Aorta (tissue), 5 donors: ENCODE results near the gene FOCAD. TPM values are rescaled to one million over a fixed set of nuclear protein-coding genes. Genes with fewer than 3 reads are reported as not detected.

Experiments used
- ATAC-seq: fragments of 200-7000 bp; cut with Tn5 transposase; one replicate; pipeline ENCODE4 v1.9.1; 2022; ENCODE audit warnings: moderate library complexity; ENCODE audit not compliant: low FRiP score
- DNase-seq, 2 donors: peaks; one replicate each; pipeline ENCODE4 v3.0.0-alpha.2; 2020
- H3K27ac ChIP-seq, 2 donors: one replicate each; pipeline ENCODE4 v1.5.1; 2013; ENCODE audit warnings: low read length in 2 of 2, mild to moderate bottlenecking in 2 of 2, moderate library complexity in 2 of 2, control low read depth in 1 of 2, inconsistent platforms in 1 of 2, low read depth in 1 of 2
- H3K27me3 ChIP-seq, 2 donors: one replicate each; pipeline ENCODE4 v1.6.1; 2013; ENCODE audit warnings: control low read depth in 1 of 2, low read length in 1 of 2, mild to moderate bottlenecking in 1 of 2, moderate library complexity in 1 of 2; ENCODE audit not compliant: insufficient read depth in 2 of 2, control insufficient read depth in 1 of 2
- H3K36me3 ChIP-seq, 2 donors: one replicate each; pipeline ENCODE4 v1.6.1; 2013; ENCODE audit warnings: control low read depth in 1 of 2, low read length in 1 of 2, mild to moderate bottlenecking in 1 of 2; ENCODE audit not compliant: insufficient read depth in 2 of 2, control insufficient read depth in 1 of 2
- H3K4me1 ChIP-seq, 2 donors: one replicate each; pipeline ENCODE4 v1.6.1; 2013; ENCODE audit warnings: low read length in 2 of 2, control low read depth in 1 of 2, mild to moderate bottlenecking in 1 of 2, moderate library complexity in 1 of 2; ENCODE audit not compliant: insufficient read depth in 2 of 2, control insufficient read depth in 1 of 2
- H3K4me3 ChIP-seq, 2 donors: one replicate each; pipeline ENCODE4 v1.5.1; 2013; ENCODE audit warnings: low read length in 2 of 2, control low read depth in 1 of 2, mild to moderate bottlenecking in 1 of 2
- H3K9me3 ChIP-seq: one replicate; pipeline ENCODE4 v1.6.1; 2013; ENCODE audit warnings: mild to moderate bottlenecking, low read length; ENCODE audit not compliant: control insufficient read depth
- WGBS, 2 donors: extraction: QIAGEN DNeasy Blood & Tissue Kit; methylation state at CpG; one replicate each; pipeline ENCODE4 v1.1.7; 2013; 5-methylcytosine and 5-hydroxymethylcytosine counted together
- intact Hi-C, 2 donors: fragments of 100-400 bp; cut with DNase I; formaldehyde crosslinking; loops; one replicate each; pipeline versions ENCODE4 v1.14.2 to v1.15.0; 2022
- polyA plus RNA-seq, 2 donors: library from polyadenylated mRNA; stranded (reverse); fragments of 200-250 nt; gene quantifications; one replicate each; pipeline ENCODE4 v1.2.3, GENCODE V29; 2013
- total RNA-seq, 2 donors: library from RNA; stranded (reverse); fragmentation: NEBNext Ultra II Directional; extraction: Animal tissue kit (Norgen Biotek cat#: 25700); gene quantifications; one replicate each; pipeline ENCODE4 v1.2.1, GENCODE V29; 2021
- donor health status: healthy with polysubstance abuse.
- donor health status: Bipolar disorder and iron deficiency.
- donor health status: DM: no; HTN: no; CAD: no.
- donor health status: DM: no; HTN: no; CAD: no.
- donor health status: DM: yes; HTN: yes; CAD: no.

FOCAD gene
- total and polyA plus RNA-seq, 4 donors = 7.3 to 30.4 (median 17.2) TPM

- H3K36me3 ChIP-seq = no peaks in the 10 kb centered on the region
- ATAC-seq = no peak
Measured at GRCh38 chr9:20734275-20734674, 50.2 kb downstream of the FOCAD start.

GRCh38 chr9:20740304-20740703, 56.2 kb downstream of the FOCAD start:
- 98 to 100% methylated on average over 1 of the region's 1 CpG for WGBS, 2 donors
- intact Hi-C loops = no loop called here
- H3K36me3 ChIP-seq = peaks cover 0 to 2% of the 10 kb centered on the region in 2 donors
- no peak overlapping the region for H3K27ac ChIP-seq
- ATAC-seq = no peak
- H3K4me1 ChIP-seq = no peaks in the 10 kb centered on the region
- H3K27me3 ChIP-seq = no peaks in the 10 kb centered on the region
- DNase-seq = no peak
- H3K4me3 ChIP-seq = no peak overlapping the region
- no peaks in the 10 kb centered on the region for H3K9me3 ChIP-seq

More at GRCh38 chr9:20734275-20734674, 50.2 kb downstream of the FOCAD start:
- no peak overlapping the region for H3K4me3 ChIP-seq
- H3K27ac ChIP-seq = no peak overlapping the region
- H3K9me3 ChIP-seq = no peaks in the 10 kb centered on the region
- intact Hi-C loops = no loop called here
- WGBS, 2 donors = 79 to 87% methylated on average over 1 of the region's 1 CpG
- no peaks in the 10 kb centered on the region for H3K27me3 ChIP-seq
- DNase-seq = no peak
- no peaks in the 10 kb centered on the region for H3K4me1 ChIP-seq

- no peaks in the 10 kb centered on the region for H3K27me3 ChIP-seq
- intact Hi-C loops = no loop called here
- 97 to 99% methylated on average over 2 of the region's 2 CpGs for WGBS, 2 donors
- H3K27ac ChIP-seq = no peak overlapping the region
- DNase-seq (no peak), ATAC-seq (no peak)
- no peaks in the 10 kb centered on the region for H3K9me3 ChIP-seq
- peaks cover 0 to 2% of the 10 kb centered on the region in 2 donors for H3K36me3 ChIP-seq
- H3K4me1 ChIP-seq = no peaks in the 10 kb centered on the region
- no peak overlapping the region for H3K4me3 ChIP-seq
Measured at GRCh38 chr9:20740929-20741582, 57.0 kb downstream of the FOCAD start.

GRCh38 chr9:20742833-20743232, 58.8 kb downstream of the FOCAD start:
- no peaks in the 10 kb centered on the region for H3K27me3 ChIP-seq
- no peak overlapping the region for H3K27ac ChIP-seq
- H3K4me1 ChIP-seq = no peaks in the 10 kb centered on the region
- no peak for DNase-seq
- peaks cover 0 to 2% of the 10 kb centered on the region in 2 donors for H3K36me3 ChIP-seq
- intact Hi-C loops = no loop called here
- no peak overlapping the region for H3K4me3 ChIP-seq
- 83 to 92% methylated on average over 3 of the region's 3 CpGs for WGBS, 2 donors
- H3K9me3 ChIP-seq = no peaks in the 10 kb centered on the region
- no peak for ATAC-seq

GRCh38 chr9:20744036-20744630, 60.1 kb downstream of the FOCAD start:
- H3K4me1 ChIP-seq = no peaks in the 10 kb centered on the region
- H3K36me3 ChIP-seq = peaks cover 0 to 2% of the 10 kb centered on the region in 2 donors
- ATAC-seq = no peak
- no peak overlapping the region for H3K4me3 ChIP-seq
- DNase-seq = no peak
- intact Hi-C loops = no loop called here
- H3K27ac ChIP-seq = no peak overlapping the region
- no peaks in the 10 kb centered on the region for H3K27me3 ChIP-seq
- 66 to 80% methylated on average over 2 of the region's 2 CpGs for WGBS, 2 donors
- no peaks in the 10 kb centered on the region for H3K9me3 ChIP-seq

GRCh38 chr9:20746967-20747366, 62.9 kb downstream of the FOCAD start:
- Histone ChIP-seq H3K4me1 (no peaks in the 10 kb centered on the region), H3K9me3 (no peaks in the 10 kb centered on the region), H3K4me3 (no peak overlapping the region), H3K27ac (no peak overlapping the region), H3K36me3 (peaks cover 0 to 2% of the 10 kb centered on the region in 2 donors), H3K27me3 (no peaks in the 10 kb centered on the region)
- intact Hi-C loops = no loop called here
- no peak for ATAC-seq
- DNase-seq = no peak
- WGBS, 2 donors = 85 to 90% methylated on average over 1 of the region's 1 CpG

- no peak overlapping the region for H3K27ac ChIP-seq
- H3K4me3 ChIP-seq = no peak overlapping the region
- no peaks in the 10 kb centered on the region for H3K9me3 ChIP-seq
- intact Hi-C loops = no loop called here
- DNase-seq (no peak), ATAC-seq (no peak)
- WGBS, 2 donors = 95 to 100% methylated on average over 1 of the region's 1 CpG
- H3K36me3 ChIP-seq = no peaks in the 10 kb centered on the region
- no peaks in the 10 kb centered on the region for H3K4me1 ChIP-seq
- H3K27me3 ChIP-seq = no peaks in the 10 kb centered on the region
Measured at GRCh38 chr9:20749496-20750198, 65.6 kb downstream of the FOCAD start.

- Histone ChIP-seq H3K27ac (no peak overlapping the region), H3K9me3 (no peaks in the 10 kb centered on the region), H3K4me1 (no peaks in the 10 kb centered on the region), H3K36me3 (no peaks in the 10 kb centered on the region), H3K4me3 (no peak overlapping the region), H3K27me3 (no peaks in the 10 kb centered on the region)
- intact Hi-C loops = no loop called here
- 96 to 97% methylated on average over 3 of the region's 3 CpGs for WGBS, 2 donors
- DNase-seq = no peak
- no peak for ATAC-seq
Measured at GRCh38 chr9:20753761-20754160, 69.7 kb downstream of the FOCAD start.

- Histone ChIP-seq H3K4me1 (no peaks in the 10 kb centered on the region), H3K9me3 (no peaks in the 10 kb centered on the region), H3K27me3 (no peaks in the 10 kb centered on the region), H3K27ac (no peak overlapping the region), H3K36me3 (no peaks in the 10 kb centered on the region), H3K4me3 (no peak overlapping the region)
- DNase-seq (no peak), ATAC-seq (no peak)
- intact Hi-C loops = no loop called here
- WGBS, 2 donors = 96% methylated on average over 2 of the region's 2 CpGs
Measured at GRCh38 chr9:20754556-20754955, 70.5 kb downstream of the FOCAD start.
